ENCODE data around the gene RTP4.
"Not testable (repeated sequence)": the region's sequence is repeated elsewhere in the genome, so short reads cannot be mapped to it uniquely, and the experiment has no call there.

The RTP4 gene

GRCh38 chr3:187370051-187370450, 1.9 kb downstream of the RTP4 start:
- DNase-seq (ENCODE audit: low read depth) = no peak

GRCh38 chr3:187375581-187375980, 7.4 kb downstream of the RTP4 start:
- DNase-seq (ENCODE audit: low read depth) = no peak

- DNase-seq (ENCODE audit: low read depth) = no peak
Measured at GRCh38 chr3:187377842-187378241, 9.7 kb downstream of the RTP4 start.

GRCh38 chr3:187382609-187383151, 14.5 kb downstream of the RTP4 start:
- DNase-seq (ENCODE audit: low read depth) = no peak

GRCh38 chr3:187383246-187383645, 15.1 kb downstream of the RTP4 start:
- no peak for DNase-seq (ENCODE audit: low read depth)

- DNase-seq (ENCODE audit: low read depth) = no peak
Measured at GRCh38 chr3:187385296-187385695, 17.1 kb downstream of the RTP4 start.

GRCh38 chr3:187396661-187397060, 28.5 kb downstream of the RTP4 start:
- no peak for DNase-seq (ENCODE audit: low read depth)

- no peak for DNase-seq (ENCODE audit: low read depth)
Measured at GRCh38 chr3:187398955-187399354, 30.8 kb downstream of the RTP4 start.

GRCh38 chr3:187400756-187401155, 32.6 kb downstream of the RTP4 start:
- peak; percentile 23 for DNase-seq (ENCODE audit: low read depth)

- no peak for DNase-seq (ENCODE audit: low read depth)
Measured at GRCh38 chr3:187401856-187402255, 33.7 kb downstream of the RTP4 start.

- DNase-seq (ENCODE audit: low read depth) = peak; percentile 93
Measured at GRCh38 chr3:187403768-187404288, 35.6 kb downstream of the RTP4 start.

- DNase-seq (ENCODE audit: low read depth) = no peak
Measured at GRCh38 chr3:187406927-187407326, 38.7 kb downstream of the RTP4 start.

- not testable (repeated sequence) for DNase-seq (ENCODE audit: low read depth)
Measured at GRCh38 chr3:187411991-187412781, 44.0 kb downstream of the RTP4 start.

All from ELR (cell line).